Ovary (tissue), 3 donors: ENCODE data around the gene OSBPL9.

ENCODE experiments used
- EP300 ChIP-seq: sonication (generic); formaldehyde crosslinking; IDR thresholded peaks from one replicate; pipeline ENCODE4 v1.6.1; 2017; ENCODE audit warnings: antibody characterized with exemption
- POLR2A ChIP-seq: fragments of 450-650 bp; IDR thresholded peaks from one replicate; pipeline ENCODE4 v1.6.1; 2017; ENCODE audit warnings: antibody characterized with exemption, mild to moderate bottlenecking, moderate library complexity
- TF ChIP-seq, protein P1 (sequence below), 3 donors: fragments of 450-650 bp in 2 of 3; fragments of 200-600 bp in 1 of 3; IDR thresholded peaks; one replicate each; pipeline versions ENCODE4 v1.5.1 to v1.8.0; 2016 to 2022; ENCODE audit warnings: antibody characterized with exemption in 3 of 3, mild to moderate bottlenecking in 1 of 3
- donor health status: DM: no; HTN: no; CAD: no.

- TF ChIP-seq, protein P1, sequence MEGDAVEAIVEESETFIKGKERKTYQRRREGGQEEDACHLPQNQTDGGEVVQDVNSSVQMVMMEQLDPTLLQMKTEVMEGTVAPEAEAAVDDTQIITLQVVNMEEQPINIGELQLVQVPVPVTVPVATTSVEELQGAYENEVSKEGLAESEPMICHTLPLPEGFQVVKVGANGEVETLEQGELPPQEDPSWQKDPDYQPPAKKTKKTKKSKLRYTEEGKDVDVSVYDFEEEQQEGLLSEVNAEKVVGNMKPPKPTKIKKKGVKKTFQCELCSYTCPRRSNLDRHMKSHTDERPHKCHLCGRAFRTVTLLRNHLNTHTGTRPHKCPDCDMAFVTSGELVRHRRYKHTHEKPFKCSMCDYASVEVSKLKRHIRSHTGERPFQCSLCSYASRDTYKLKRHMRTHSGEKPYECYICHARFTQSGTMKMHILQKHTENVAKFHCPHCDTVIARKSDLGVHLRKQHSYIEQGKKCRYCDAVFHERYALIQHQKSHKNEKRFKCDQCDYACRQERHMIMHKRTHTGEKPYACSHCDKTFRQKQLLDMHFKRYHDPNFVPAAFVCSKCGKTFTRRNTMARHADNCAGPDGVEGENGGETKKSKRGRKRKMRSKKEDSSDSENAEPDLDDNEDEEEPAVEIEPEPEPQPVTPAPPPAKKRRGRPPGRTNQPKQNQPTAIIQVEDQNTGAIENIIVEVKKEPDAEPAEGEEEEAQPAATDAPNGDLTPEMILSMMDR (IDR thresholded peaks at IDR 0.05), result no peak
- TF ChIP-seq POLR2A (no peak), EP300 (no peak)
Measured at GRCh38 chr1:51686450-51686849, 69.6 kb downstream of the OSBPL9 start.
